Thoracic aorta (tissue), 2 donors: ENCODE data around the gene ADAM20. TPM values are rescaled to one million over a fixed set of nuclear protein-coding genes. Genes with fewer than 3 reads are reported as not detected.

Experiments
- ATAC-seq: fragments of 150-250 bp; one replicate; pipeline ENCODE4 v1.8.0; 2017; ENCODE audit warnings: low read depth; ENCODE audit not compliant: insufficient number of reproducible peaks, low FRiP score
- DNase-seq: peaks from one replicate; pipeline ENCODE4 v3.0.0-alpha.2; 2020; ENCODE audit warnings: low spot score
- H3K27ac ChIP-seq, 2 donors: fragments of 200-600 bp; sonication (generic); 1 replicate in 1 of 2; 2 replicates in 1 of 2; pipeline ENCODE4 v1.5.1; 2016; ENCODE audit warnings: mild to moderate bottlenecking in 2 of 2, moderate library complexity in 2 of 2
- H3K27me3 ChIP-seq: fragments of 200-600 bp; sonication (generic); replicated peaks from 2 replicates; pipeline ENCODE4 v1.6.0; 2016; ENCODE audit warnings: mild to moderate bottlenecking; ENCODE audit not compliant: insufficient read depth
- H3K36me3 ChIP-seq: fragments of 200-600 bp; sonication (generic); one replicate; pipeline ENCODE4 v1.5.1; 2016
- H3K4me1 ChIP-seq, 2 donors: fragments of 200-600 bp; sonication (generic); 1 replicate in 1 of 2; 2 replicates in 1 of 2; pipeline versions ENCODE4 v1.5.1 to v1.6.0; 2016; ENCODE audit warnings: low read depth in 2 of 2, mild to moderate bottlenecking in 1 of 2; ENCODE audit not compliant: control insufficient read depth in 1 of 2
- H3K4me3 ChIP-seq: fragments of 200-600 bp; sonication (generic); 2 replicates; pipeline ENCODE4 v1.5.1; 2016; ENCODE audit warnings: mild to moderate bottlenecking
- H3K9me3 ChIP-seq: fragments of 200-600 bp; sonication (generic); 2 replicates; pipeline ENCODE4 v1.5.1; 2016
- CTCF ChIP-seq: fragments of 200-600 bp; sonication (generic); IDR thresholded peaks from one replicate; pipeline ENCODE4 v1.5.1; 2019; ENCODE audit warnings: antibody characterized with exemption
- total RNA-seq, 2 donors: library from RNA; depleted of rRNA; stranded (reverse); fragments of >200 nt; gene quantifications; one replicate each; pipeline versions ENCODE4 v1.1.0 to v1.2.3, GENCODE V29; 2016

Gene ADAM20
- total RNA-seq, 2 donors from 2014 or later: 1.9 to 3.5 TPM

GRCh38 chr14:70536830-70537229 is 2.0 kb upstream of the ADAM20 start:
- Histone ChIP-seq H3K27me3 (no peaks in the 10 kb centered on the region), H3K9me3 (peaks cover 4% of the 10 kb centered on the region), H3K36me3 (no peaks in the 10 kb centered on the region), H3K27ac (no peak overlapping the region), H3K4me1 (no peaks in the 10 kb centered on the region), H3K4me3 (no peak overlapping the region)
- no peak for DNase-seq
- ATAC-seq: no peak
- TF ChIP-seq CTCF: no peak

GRCh38 chr14:70530417-70530816 is 4.4 kb downstream of the ADAM20 start:
- no peak for DNase-seq

GRCh38 chr14:70527501-70528105 is 7.2 kb downstream of the ADAM20 start:
- no peak for ATAC-seq
- H3K36me3 ChIP-seq: peaks cover under 1% of the 10 kb centered on the region

More at GRCh38 chr14:70530417-70530816, 4.4 kb downstream of the ADAM20 start:
- Histone ChIP-seq H3K4me3 (no peak overlapping the region), H3K9me3 (no peaks in the 10 kb centered on the region), H3K36me3 (no peaks in the 10 kb centered on the region), H3K27me3 (no peaks in the 10 kb centered on the region), H3K27ac (no peak overlapping the region), H3K4me1 (no peaks in the 10 kb centered on the region)
- no peak for TF ChIP-seq CTCF
- no peak for ATAC-seq

GRCh38 chr14:70525691-70526090 is 9.1 kb downstream of the ADAM20 start:
- Histone ChIP-seq H3K36me3 (peaks cover 3% of the 10 kb centered on the region), H3K4me1 (no peaks in the 10 kb centered on the region), H3K27ac (no peak overlapping the region), H3K9me3 (peaks cover 3% of the 10 kb centered on the region), H3K27me3 (no peaks in the 10 kb centered on the region), H3K4me3 (no peak overlapping the region)
- TF ChIP-seq CTCF: no peak
- DNase-seq (no peak), ATAC-seq (no peak)

More at GRCh38 chr14:70527501-70528105, 7.2 kb downstream of the ADAM20 start:
- Histone ChIP-seq H3K9me3 (no peaks in the 10 kb centered on the region), H3K27me3 (no peaks in the 10 kb centered on the region), H3K4me3 (no peak overlapping the region), H3K27ac (no peak overlapping the region), H3K4me1 (no peaks in the 10 kb centered on the region)
- no peak for TF ChIP-seq CTCF
- no peak for DNase-seq

- DNase-seq (no peak), ATAC-seq (no peak)
- H3K27ac ChIP-seq: no peak overlapping the region
- TF ChIP-seq CTCF: no peak
- peaks cover 7% of the 10 kb centered on the region for H3K9me3 ChIP-seq
- no peaks in the 10 kb centered on the region for H3K27me3 ChIP-seq
- no peaks in the 10 kb centered on the region for H3K4me1 ChIP-seq
- no peaks in the 10 kb centered on the region for H3K36me3 ChIP-seq
- no peak overlapping the region for H3K4me3 ChIP-seq
Measured at GRCh38 chr14:70515811-70516210, 19.0 kb downstream of the ADAM20 start.
